NCI-H1105 treated with DMSO at 0.1 percent for 48 hours (cell line): Measurements from ENCODE around the gene MARK1.

ENCODE experiments used
- DNase-seq: peaks from one replicate; lab custom pipeline; 2025; lab: John Stamatoyannopoulos, UW

The MARK1 gene

GRCh38 chr1:220527908-220528678, at the start of gene MARK1:
TSS of gene MARK1 (plus strand) at chr1:220528136. CDS start at chr1:220528823, 687 bp downstream.
- peak; percentile 80 for DNase-seq

- no peak for DNase-seq
These were observed 44.2 kb upstream of the MARK1 start for GRCh38 chr1:220483700-220484099.

- no peak for DNase-seq
These were observed 43.8 kb upstream of the MARK1 start for GRCh38 chr1:220484135-220484534.

GRCh38 chr1:220485131-220485530, 42.8 kb upstream of the MARK1 start:
- DNase-seq: no peak

- DNase-seq: no peak
These were observed 42.1 kb upstream of the MARK1 start for GRCh38 chr1:220485791-220486190.

GRCh38 chr1:220487297-220487820, 40.6 kb upstream of the MARK1 start:
- peak; percentile 72 for DNase-seq

- DNase-seq: no peak
These were observed 36.0 kb upstream of the MARK1 start for GRCh38 chr1:220491891-220492290.

- no peak for DNase-seq
These were observed 30.6 kb upstream of the MARK1 start for GRCh38 chr1:220497220-220497947.

GRCh38 chr1:220498188-220498587, 29.7 kb upstream of the MARK1 start:
- no peak for DNase-seq

GRCh38 chr1:220500372-220500771, 27.6 kb upstream of the MARK1 start:
- DNase-seq: no peak

- no peak for DNase-seq
These were observed 23.6 kb upstream of the MARK1 start for GRCh38 chr1:220504329-220504728.

- DNase-seq: no peak
These were observed 20.9 kb upstream of the MARK1 start for GRCh38 chr1:220507085-220507484.

GRCh38 chr1:220511179-220511578, 16.8 kb upstream of the MARK1 start:
- DNase-seq: no peak

GRCh38 chr1:220511785-220512184, 16.2 kb upstream of the MARK1 start:
- DNase-seq: no peak

- no peak for DNase-seq
These were observed 14.1 kb upstream of the MARK1 start for GRCh38 chr1:220513834-220514233.

GRCh38 chr1:220514256-220514655, 13.7 kb upstream of the MARK1 start:
- no peak for DNase-seq

GRCh38 chr1:220516014-220516721, 11.8 kb upstream of the MARK1 start:
- DNase-seq: no peak

- DNase-seq: peak; percentile 55
These were observed 11.3 kb upstream of the MARK1 start for GRCh38 chr1:220516722-220517042.

- DNase-seq: peak; percentile 99
These were observed 6.2 kb upstream of the MARK1 start for GRCh38 chr1:220521778-220522177.

- no peak for DNase-seq
These were observed 1.6 kb upstream of the MARK1 start for GRCh38 chr1:220526294-220526693.

GRCh38 chr1:220527279-220527907, 543 bp upstream of the MARK1 start:
- no peak for DNase-seq
